Gastroesophageal sphincter (tissue), 3 donors: Measurements from ENCODE around the gene C12orf57.

Experiments used
- CTCF ChIP-seq, 4 experiments: fragments of 200-600 bp in 2 of 4; fragments of 450-650 bp in 2 of 4; sonication (generic) in 1 of 4; IDR thresholded peaks; one replicate each; pipeline ENCODE4 v1.5.1; 2017 to 2019; ENCODE audit warnings: antibody characterized with exemption in 4 of 4, mild to moderate bottlenecking in 2 of 4, moderate library complexity in 2 of 4
- EP300 ChIP-seq: sonication (generic); formaldehyde crosslinking; IDR thresholded peaks from one replicate; pipeline ENCODE4 v1.6.1; 2017; ENCODE audit warnings: antibody characterized with exemption, mild to moderate bottlenecking
- POLR2A ChIP-seq, 2 donors: fragments of 450-650 bp; IDR thresholded peaks; one replicate each; pipeline ENCODE4 v1.6.1; 2017; ENCODE audit warnings: antibody characterized with exemption in 2 of 2, mild to moderate bottlenecking in 2 of 2, moderate library complexity in 1 of 2
- POLR2AphosphoS5 ChIP-seq: sonication (generic); formaldehyde crosslinking; IDR thresholded peaks from one replicate; pipeline ENCODE4 v1.6.1; 2017; ENCODE audit warnings: antibody characterized with exemption

GRCh38 chr12:6925239-6925539 lies 18.6 kb upstream of the C12orf57 start:
- TF ChIP-seq CTCF (IDR thresholded peaks at IDR 0.05) (no peak), POLR2AphosphoS5 (no peak), POLR2A (IDR thresholded peaks at IDR 0.05) (no peak), EP300 (no peak)
